ENCODE measurements around the gene TLR5.

GRCh38 chr1:223175633-223176032 is 32.6 kb upstream of the TLR5 start:
- no peak for TF ChIP-seq CTCF (IDR thresholded peaks at IDR 0.05)
- no peak for TF ChIP-seq MAX (IDR thresholded peaks at IDR 0.05; ENCODE audit: low read depth)
- TF ChIP-seq GATA2 (CRISPR knock-in tag; IDR thresholded peaks at IDR 0.05): no peak
- no peak for TF ChIP-seq FOXJ3 (CRISPR knock-in tag; IDR thresholded peaks at IDR 0.05)
- TF ChIP-seq, protein P1, sequence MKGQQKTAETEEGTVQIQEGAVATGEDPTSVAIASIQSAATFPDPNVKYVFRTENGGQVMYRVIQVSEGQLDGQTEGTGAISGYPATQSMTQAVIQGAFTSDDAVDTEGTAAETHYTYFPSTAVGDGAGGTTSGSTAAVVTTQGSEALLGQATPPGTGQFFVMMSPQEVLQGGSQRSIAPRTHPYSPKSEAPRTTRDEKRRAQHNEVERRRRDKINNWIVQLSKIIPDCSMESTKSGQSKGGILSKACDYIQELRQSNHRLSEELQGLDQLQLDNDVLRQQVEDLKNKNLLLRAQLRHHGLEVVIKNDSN (IDR thresholded peaks at IDR 0.05; ENCODE audit: borderline replicate concordance, low read depth): no peak
- TF ChIP-seq REST (IDR thresholded peaks at IDR 0.05; ENCODE audit: low read depth, low read length): no peak
